ENCODE results near the gene KLRK1.
A peak's percentile ranks its signal among the peaks of the same experiment; 100 is the strongest.
"Not testable (repeated sequence)": the region's sequence is repeated elsewhere in the genome, so short reads cannot be mapped to it uniquely, and the experiment has no call there.

Gene KLRK1

DNA sequence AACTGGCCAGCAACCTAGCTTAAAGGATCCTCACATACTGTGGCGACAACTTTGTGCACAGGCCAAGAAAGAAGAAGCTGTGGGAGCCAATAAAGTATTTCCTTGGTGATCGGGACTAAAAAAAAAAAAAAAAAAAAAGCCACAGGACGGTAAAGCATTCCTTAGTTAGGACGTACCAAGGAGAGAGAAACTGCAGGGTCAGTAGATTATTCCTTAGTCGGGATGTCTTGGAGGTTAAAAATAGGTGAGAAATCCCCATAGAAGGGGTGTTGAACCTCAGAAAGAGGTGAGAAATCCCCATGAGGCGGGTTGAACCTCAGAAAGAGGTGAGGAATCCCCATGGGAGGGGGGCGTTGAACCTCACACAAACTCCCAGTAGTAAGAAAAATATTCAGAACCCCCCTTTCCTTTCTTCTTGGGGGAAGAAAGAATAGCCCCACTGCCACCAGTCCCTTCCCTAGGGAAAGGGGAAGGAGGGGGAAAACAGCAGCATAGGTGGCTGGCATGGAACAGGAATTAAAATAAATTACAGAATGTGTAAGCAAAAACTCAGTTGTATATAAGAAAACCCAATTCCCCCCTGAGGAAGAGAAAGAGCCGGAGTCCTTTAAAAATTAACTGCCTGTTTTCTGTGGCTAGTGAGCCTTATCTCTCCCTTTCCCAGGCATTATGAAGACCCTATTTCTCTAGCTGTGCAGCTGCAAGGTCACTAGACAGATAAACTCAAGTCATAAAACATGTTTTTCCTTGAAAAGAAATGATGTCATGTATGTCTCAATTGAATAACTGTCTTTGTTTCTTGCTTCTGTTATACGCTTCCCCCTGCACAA is 26.8 kb downstream of the KLRK1 start:
- no peak for DNase-seq (ENCODE audit: low spot score)

DNA sequence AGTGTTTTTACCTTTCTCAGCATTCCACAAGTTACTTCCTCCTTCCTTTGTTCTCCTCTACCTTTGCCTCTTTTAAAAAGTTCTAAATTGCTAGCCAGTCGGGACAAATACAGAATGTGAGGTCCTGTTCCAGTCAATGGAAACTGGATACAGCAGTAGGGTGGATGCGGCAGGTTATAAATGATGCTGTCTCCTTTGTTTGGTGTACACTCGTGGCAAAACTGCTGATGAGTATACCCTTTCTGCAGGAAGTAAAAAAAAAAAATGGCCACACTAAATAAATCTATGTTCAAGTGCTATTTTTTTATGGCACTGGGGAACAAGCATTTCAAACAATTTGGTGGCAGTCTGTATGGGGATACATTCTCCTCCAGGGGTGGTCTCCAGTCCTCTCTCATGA is 27.5 kb downstream of the KLRK1 start:
- DNase-seq (ENCODE audit: low spot score): no peak

DNA sequence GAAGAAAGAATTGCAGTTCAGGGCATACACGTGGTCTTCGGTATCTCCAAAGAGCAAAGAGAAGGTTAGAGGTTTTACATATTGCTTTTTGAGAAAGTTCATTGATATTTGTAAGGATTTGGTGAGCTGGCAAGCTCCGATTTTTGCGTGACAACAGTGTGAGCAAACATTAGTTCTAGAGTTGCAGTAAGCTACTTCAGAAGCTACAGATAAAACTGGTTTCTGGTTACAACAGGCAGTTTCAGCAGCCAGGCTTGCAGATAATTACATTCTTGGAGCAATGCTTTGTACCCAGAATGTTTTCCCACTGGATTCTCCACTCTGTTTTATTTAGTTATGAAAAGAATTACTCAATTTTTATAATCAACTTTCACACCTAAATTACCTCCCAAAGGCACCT is 28.2 kb downstream of the KLRK1 start:
- no peak for DNase-seq (ENCODE audit: low spot score)

DNA sequence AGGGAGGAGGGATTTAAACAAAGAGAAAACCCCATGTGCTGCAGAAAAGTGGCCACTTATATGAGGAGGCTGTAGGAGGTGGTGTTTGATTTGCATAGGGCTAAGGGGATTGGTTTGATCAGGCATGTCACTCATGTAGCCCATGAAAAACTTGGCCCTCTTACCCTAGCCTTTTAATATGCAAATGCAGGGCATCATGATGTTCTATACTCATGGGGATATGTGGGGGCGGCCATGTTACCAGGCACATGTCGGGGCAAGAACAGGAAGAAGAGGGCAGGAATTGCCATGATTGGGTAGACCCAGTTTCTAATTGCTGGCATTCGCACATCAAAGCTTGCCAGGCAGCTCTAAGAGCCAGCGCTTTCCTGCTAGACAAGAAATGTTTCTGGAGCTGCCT is 28.8 kb downstream of the KLRK1 start:
- DNase-seq (ENCODE audit: low spot score): no peak

DNA sequence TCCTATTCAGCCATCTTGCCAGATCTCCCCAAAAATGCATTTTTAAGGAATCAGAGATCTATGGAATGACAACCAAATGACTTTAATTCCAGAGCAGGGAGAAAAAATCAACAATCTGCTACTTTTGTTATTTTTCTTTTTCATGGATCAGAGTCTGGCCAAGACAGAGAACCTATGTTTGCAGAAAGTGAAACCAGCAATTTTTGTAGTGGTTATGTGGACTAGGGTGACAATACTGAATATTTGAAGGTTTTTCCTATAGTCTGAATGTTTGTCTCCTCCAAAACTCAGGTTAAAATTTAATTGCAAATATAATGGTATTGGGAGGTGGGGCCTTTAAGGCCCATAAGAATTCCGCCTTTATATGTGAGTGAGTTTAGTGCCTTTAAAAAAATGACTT is 30.9 kb downstream of the KLRK1 start:
- no peak for DNase-seq (ENCODE audit: low spot score)

DNA sequence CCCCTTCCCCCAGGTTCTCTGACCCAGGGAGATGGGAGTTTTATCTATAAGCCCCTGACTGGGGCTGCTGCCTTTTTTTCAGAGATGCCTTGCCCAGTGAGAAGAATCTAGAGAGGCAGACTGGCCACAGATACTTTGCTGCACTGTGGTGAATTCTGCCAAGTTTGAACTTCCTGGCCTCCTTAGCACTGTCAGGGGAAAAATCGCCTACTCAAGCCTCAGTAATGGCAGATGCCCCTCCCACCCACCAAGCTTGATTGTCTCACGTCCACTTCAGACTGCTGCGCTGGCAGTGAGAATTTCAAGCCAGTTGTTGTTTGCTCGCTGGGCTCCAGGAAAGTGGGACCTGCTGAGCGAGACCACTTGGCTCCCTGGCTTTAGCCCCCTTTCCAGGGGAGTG is 31.7 kb downstream of the KLRK1 start:
- no peak for DNase-seq (ENCODE audit: low spot score)

DNA sequence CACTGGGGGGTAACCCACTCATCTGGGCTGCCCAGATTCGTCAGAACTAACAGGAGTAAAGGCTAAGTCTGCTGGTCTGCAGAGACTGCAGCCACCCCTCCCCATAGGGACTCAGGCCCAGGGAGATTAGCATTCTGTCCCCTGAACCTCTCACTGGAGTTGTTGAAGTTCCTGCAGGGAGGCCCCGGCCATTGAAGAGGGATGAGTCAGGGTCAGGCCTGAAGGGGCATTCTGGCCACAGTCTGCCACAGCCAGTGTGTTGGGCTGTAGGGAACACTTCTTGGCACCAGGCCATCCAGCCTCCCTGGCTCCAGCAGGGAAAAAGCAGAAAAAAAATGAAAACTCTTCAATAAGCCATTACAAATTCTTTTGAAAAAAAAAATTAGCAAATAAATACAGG is 35.3 kb downstream of the KLRK1 start:
- no peak for DNase-seq (ENCODE audit: low spot score)

DNA sequence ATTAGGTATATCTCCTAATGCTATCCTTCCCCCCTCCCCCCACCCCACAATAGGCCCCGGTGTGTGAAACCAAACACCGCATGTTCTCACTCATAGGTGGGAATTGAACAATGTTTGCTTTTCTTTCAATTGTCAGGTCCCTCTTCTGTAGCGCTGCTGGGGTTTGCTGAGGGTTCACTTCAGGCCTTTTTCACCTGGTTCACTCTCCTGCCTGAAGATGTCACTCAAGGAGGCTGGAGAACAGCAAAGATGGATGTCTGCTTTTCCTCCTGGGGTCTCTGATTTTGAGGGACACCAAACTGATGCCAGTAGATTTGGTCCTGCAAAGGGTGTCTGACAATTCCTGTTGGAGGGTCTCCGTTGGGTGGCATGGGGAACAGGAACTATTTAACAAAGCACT is 35.8 kb downstream of the KLRK1 start:
- no peak for DNase-seq (ENCODE audit: low spot score)

DNA sequence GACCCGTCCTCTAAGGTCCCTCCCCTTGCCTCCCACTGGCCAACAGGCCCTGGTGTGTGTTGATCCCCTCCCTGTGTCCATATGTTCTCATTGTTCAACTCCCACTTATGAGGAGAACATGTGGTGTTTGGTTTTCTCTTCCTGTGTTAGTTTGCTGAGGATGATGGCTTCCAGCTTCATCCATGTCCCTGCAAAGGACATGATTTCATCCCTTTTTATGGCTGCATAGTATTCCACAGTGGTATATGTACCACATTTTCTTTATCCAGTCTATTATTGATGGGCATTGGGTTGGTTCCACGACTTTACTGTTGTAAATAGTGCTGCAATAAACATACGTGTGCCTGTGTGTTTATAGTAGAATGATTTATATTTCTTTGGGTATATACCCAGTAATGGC is 38.4 kb downstream of the KLRK1 start:
- DNase-seq (ENCODE audit: low spot score): not testable (repeated sequence)

DNA sequence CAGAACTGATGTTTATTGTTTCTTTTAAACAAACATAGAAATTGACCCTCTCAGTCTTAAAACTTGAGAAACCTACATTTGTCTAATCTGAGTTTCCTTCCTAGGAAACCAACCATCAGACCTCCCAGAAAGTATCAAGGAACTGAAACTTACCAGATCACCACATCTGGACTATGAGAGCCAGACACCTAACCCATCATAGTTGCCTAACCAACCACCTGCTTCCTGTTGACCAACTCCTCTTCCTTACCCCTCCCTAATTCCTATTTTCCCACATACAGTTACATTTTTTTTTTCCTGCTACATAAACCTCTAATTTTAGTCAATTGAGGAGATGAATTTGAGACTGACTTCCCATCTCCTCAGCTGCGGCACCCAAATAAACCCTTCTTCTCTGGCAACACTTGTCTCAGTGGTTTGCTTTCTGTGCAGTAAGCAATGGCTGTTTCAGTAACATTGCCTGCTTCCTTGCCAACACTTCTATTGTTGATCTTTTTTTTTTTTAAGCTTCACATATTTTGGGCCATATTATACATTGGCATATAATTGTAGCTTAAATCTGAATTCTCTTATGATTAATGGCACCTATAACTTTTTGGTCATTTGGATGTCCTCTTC is 47.8 kb downstream of the KLRK1 start:
- no peak for DNase-seq (ENCODE audit: low spot score)

DNA sequence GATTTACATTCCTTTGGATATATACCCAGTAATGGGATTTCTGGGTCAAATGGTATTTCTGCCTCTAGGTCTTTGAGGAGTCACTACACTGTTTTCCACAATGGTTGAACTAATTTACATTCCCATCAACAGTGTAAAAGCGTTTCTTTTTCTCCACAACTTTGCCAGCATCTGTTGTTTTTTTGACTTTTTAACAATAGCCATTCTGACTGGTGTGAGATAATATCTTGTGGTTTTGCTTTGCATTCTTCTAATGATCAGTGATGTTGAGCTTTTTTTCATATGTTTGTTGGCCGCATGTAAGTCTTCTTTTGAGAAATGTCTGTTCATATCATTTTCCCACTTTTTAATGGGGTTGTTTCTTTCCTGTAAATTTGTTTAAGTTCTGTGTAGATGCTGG is 48.9 kb downstream of the KLRK1 start:
- not testable (repeated sequence) for DNase-seq (ENCODE audit: low spot score)

DNA sequence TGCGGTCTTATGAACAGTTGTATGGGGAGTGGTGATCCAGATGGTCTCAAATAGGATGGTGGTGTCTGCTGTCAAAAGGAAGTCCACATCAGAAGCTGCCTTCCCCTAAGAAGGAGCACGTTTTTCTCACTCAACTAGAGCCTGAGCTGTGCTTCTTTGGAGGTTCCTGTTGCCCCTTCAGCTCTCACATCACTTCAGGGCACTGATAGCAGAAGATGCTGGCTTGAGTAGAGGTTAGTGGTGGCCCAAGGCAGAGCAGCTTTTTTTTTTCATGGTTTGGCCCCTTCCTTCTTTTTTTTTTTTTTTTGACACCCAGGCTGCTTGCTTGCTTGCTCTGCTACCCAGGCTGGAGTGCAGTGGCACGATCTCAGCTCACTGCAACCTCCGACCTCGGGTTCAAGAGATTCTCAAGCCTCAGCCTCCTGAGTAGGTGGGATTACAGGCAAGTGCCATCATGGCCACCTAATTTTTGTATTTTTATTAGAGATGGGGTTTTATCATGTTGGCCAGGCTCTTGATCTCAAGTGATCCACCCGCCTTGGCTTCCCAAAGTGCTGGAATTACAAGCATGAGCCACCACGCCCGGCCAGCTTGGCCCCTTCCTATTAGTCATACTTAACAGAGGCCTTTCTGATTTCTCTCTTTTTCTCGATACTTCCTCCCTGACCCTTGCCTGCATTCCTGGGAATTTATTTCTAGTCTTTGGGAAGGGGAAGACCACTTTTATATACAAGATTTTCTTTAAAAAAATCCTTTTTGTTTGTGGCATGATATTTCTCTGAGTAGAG is 50.6 kb downstream of the KLRK1 start:
- DNase-seq (ENCODE audit: low spot score): no peak

DNA sequence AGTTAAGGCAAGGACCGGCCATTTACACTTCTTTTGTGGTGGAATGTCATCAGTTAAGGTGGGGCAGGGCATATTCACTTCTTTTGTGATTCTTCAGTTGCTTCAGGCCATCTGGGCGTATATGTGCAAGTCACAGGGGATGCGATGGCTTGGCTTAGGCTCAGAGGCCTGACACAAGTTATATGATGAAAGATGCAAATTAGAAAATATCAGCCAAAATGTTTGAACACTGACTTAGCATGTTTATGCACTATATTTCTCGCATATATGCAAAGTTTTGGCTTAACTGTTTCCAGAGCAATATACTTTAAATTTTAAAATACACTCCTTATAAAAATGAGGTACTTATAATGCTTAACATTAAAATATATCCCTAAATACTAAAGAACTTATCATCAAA is 51.4 kb downstream of the KLRK1 start:
- DNase-seq (ENCODE audit: low spot score): not testable (repeated sequence)

DNA sequence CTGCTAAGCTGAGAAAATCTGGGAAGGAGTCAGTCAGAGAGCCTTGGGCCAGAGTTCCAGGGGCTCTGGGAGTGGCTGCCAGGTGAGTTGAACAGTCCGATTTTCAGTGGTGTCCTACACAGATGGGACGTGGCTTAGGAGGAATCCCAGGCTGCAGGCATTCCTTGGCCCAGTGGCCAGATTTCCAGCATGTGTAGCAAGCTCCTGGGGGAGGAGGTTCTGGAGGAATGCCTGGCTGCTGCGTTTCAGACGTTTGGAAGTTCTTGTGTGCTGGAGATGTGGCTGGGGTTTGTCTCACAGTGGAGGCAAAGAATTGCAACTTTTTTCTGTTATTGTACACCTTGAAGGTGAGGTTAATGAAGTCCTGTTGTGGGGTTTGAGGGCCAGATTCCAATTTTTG is 53.6 kb downstream of the KLRK1 start:
- DNase-seq (ENCODE audit: low spot score): not testable (repeated sequence)

DNA sequence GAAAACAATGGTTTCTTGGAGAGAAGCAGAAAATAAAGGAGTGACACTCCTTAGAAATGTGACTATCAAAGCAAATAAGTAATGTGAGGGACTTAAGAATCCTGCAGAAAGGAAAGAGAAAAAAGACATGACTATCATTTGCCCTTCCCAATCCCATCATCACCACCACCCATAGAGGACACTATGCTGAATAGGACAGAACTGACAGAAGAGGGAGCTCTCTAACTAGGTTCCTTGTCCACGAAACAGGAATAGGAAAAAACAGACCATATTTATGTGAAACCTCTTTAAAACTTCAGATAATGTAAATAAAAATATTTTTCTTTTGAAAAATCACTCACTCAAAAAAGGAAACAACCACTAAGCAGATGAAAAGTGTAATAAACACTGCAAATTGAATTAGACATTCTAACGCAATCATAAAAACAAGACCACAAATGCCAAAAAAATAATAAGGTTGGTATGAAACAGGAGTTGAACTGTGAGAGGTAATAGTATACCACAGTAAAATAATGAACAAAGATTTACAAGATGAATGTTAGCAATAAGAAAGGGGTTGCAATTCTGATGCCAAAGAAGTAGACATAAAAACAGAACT is 58.1 kb downstream of the KLRK1 start:
- DNase-seq (ENCODE audit: low spot score): peak; percentile 55

DNA sequence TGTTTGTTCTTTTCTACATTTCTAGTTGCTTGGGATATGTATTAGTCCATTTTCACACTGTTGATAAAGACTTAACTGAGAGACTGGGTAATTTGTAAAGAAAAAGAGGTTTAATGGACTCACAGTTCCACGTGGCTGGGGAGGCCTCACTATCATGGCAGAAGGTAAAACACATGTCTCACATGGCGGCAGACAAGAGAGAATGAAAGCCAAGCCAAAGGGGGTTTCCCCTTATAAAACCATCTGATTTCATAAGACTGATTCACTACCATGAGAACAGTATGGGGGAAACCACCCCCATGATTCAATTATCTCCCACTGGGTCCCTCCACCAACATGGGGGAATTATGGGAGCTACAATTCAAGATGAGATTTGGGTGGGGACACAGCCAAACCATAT is 61.1 kb downstream of the KLRK1 start:
- DNase-seq (ENCODE audit: low spot score): not testable (repeated sequence)
